DMS79 (cell line): Measurements from ENCODE around the gene IFT43.

Experiments used
- DNase-seq: peaks from one replicate; lab custom pipeline; 2025; lab: John Stamatoyannopoulos, UW

The IFT43 gene

DNA sequence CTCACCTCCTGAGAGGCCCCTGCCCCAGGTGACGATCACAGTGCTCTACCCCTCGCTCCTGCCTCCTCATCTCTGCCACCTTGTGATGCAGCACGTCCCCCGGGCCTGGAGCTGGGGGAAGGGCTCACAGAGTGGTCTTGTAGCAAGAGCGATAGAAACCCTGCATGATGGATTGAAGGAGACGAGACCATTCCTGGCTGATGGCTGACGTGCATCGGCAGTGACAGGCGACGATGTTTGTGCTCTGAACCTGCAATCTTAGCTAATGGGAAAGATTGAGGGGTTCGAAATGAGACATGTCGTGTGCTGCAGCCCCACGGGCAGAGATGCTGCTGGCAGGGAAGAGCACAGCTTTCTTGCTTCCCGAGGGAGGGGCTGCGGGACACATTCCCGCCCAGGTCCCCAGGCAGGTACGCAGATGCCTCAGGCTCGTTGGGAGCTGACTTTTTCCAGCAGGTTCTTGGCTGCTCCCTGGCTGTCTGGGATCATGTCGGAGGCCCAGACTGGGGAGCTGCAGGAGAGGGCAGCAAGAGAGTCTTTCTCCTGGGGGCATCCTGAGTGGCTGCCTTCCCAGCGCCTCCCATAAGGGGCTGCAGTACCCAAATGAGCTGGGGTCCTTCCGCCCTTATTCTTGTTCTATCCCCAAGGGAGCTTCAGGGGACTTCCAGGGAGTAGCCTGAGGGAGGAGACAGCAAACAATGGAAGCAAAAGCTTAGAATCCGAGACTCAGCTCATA, 127.5 kb downstream of the IFT43 start:
- DNase-seq, result no peak

DNA sequence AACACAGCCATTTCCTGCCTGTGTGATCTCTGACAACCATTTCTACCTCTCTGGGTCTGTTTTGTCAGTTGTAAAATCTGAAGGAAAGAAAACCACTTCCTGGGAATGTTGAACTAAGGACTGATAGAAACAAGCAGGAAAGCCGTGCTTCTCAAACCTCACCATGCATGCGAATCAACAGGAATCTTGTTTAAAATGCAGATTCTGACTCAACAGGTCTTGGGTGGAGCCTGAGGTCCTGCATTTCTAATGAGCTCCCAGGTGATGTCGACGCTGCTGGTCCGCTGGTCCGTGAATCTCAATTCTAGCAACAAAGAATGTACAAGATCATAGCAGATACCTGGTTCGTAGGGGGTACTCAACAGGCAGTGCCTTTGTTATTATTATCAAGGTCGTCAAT, 128.1 kb downstream of the IFT43 start:
- no peak for DNase-seq

DNA sequence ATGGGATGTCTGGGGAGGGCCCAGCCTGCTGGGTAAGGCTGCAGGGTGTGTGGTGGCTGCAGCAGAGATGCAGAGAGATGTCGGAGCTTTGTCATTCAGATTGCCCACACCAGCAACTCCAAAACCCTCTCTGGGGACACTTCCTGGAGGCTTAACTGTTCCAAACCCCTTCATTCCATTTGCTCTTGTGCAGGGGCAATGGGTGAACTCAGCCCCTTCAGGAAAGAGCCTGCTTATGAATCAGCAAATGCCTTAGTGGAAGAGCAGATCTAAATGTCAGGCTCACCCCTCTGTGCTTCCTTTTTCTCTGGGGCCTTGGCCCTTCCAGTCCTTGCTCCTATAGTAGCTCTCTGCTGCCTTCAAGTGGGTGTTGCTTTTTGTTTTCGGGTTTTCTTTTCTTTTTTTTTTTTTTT, 129.5 kb downstream of the IFT43 start:
- DNase-seq, result no peak

DNA sequence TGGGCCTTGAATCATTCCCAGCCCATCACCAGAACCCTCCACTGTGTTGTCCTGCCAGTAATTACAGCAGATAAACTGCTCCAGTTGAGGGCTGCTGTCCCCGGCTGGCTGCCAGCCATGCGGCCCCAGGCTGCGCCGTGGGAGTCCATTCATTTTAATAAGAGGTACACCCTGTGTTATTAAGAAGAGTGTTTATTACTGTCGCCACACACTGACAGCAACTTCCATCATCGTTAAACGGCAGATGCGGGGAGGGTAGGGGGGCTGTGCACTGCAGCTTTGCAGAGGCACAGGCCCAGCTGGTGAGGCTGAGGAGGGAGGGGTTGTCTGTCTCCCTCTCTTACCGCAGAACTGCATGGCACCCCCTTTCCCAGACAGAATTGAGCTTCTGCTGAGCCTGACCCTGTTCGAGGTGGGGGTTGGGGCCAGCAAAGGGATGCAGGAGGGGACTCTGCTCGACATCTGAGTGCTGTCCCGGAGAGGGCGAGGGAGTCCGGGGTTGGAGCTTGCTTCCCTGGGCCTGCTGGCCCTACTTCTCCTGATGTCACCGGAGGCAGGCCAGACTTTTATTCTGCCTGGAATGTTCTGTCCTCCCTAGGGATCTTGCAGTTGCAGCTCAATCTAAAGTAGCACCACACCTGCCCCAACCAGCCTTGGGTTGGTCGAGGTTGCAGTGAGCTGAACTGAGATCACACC, 132.4 kb downstream of the IFT43 start:
- DNase-seq, result peak; percentile 74

- no peak for DNase-seq
Observed at GRCh38 chr14:76118594-76118993, 133.0 kb downstream of the IFT43 start.

GRCh38 chr14:76121089-76121748, 135.7 kb downstream of the IFT43 start:
- DNase-seq, result no peak

DNA sequence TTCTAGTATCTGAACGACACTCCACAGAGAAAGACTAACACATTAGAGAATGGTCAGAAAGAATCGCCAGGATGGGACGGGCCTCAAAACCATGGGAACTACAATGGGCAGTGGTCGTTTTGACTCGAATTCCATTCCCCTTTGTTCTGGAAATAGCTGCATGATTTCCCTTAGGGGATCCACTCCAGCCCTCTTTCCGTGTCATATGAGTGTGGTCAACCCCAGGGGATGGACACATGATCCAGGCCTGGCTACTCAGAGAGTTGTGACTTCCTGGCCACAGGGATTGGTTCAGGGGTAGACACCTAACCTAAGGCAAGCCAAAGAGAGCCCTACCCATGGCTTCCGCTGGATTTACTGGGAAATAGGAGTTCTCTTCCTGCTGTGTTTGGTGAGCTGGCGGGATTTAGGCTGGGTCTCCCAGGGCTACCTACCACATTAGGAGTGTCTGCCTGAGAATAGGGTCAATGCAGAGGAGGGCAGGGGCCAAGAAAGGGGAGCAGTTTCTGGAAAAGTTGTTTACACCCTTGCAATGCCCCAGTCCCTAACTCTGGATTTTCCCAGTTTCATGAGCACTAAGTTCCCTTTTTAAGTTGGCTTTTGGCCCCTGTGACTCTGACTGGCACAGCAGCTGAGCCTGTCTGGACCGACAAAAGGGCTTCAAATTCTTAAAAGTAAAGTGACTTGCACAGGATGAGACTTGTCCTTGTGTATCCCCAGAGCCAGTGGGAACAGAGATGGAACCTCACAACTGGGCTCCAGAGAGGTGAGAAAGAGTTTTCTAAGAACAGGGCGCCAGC, 138.1 kb downstream of the IFT43 start:
- no peak for DNase-seq

DNA sequence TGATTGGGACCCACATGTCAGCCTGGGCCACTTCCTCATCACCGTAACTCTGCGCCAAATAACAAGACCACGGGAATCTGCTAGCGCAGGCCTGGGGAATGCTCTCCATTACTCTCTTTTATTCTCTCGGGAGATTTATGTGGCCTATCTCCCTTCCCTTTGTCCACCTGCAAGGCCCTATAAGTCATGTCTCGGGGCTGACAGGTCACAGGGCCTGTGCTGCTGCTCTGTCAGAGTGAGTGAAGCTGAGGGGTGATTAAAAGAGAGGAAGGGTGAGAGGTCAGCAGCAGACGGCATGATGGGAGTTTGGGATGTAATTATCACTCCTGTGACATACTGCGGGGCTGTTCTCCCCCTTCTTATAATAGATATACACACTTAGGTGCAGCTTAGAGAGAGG, 139.9 kb downstream of the IFT43 start:
- DNase-seq, result no peak

DNA sequence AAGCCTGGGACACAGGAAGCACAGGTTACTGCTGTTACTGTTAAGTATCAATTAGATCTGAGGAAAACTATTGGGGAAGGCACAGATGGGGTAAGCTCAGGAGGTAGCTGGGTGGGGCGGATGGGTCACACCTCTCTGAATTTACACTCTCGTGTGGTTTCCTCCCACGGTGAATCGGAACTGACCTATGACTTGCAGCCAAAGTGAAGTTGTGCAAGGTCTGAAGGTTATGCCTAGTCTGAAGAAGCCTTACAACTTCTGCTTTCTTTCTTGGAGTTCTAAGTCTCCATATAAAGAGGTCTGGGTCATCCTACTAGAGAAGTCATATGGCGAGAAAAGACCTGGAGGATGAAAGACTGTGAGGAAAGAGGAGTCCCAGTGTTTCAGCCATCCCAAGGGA, 140.5 kb downstream of the IFT43 start:
- DNase-seq, result no peak

DNA sequence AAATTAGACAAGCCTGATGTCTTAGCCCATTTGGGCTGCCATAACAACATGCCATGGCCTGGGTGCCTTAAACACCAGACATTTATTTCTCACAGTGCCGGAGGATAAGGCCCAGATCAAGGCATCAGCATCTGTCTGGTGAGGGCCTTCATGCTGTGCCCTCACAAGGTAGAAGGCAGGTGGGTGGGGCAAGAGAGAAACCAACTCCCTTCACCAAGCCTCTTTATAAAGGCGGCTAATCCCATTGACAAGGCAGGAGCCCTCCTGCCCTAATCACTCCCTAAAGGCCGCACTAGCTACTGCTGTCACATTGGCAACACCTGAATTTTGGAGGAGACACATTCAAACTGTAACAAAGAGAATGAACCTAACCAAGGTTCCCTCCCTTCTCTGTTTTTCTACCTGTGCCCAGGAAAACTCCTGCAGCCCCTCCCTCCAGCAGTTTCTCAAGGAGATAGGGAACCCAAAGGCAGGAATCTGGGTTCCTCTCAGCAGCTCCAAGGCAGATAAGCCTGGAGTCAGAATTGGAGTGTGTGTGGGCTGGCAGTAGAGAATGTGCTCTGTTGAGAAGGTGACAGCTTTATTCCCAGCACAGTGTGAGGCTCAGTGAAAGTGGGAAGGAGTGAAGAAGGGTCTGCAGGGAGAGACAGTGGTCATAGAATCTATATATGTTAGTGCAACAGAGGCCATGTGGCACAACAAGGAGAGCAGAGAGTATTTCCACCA, 144.5 kb downstream of the IFT43 start:
- no peak for DNase-seq

DNA sequence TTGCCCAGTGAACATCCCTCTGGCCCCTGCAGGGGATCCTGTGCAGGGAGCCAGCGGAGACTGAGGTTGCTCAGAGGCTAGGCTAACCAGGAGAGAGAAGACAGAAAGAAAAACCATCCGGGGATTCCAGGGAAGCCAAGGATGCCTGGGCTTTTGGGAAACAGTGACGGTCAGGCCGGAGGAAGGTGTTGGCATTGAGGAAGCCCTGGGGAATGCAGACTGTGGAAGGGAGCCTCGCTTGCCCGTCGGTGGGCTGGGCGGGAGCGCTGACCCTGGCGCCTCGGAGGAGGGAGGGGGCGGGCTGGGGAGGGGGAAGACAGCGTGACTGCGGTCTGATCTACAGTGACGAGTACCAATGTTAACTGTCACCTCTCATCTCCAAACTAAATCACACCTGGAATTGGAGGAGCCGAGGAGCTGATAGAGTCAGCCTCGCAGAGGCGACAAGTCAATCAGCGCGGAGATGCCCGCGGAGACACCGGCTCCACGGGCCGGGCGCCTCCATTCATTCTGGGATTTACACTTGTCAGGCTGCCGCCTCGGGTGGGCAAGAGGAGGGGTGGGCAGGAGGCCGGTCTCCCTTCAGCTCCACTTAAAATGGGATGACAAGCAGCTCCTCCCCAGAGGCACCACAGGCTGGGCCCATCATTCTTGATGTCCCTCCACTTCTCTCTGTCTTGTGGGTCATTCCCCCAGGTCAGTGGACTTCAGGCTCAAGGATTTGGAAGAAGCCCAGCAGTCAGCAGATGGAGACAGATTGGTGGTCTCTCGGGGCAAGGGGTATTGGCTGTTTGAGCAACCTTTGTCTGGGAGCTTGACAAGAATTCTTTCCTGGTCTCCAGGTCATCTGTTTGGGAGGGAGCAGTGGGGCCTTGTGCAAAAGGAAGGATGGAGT, 145.8 kb downstream of the IFT43 start:
- DNase-seq, result no peak

- no peak for DNase-seq
Observed at GRCh38 chr14:76133103-76133502, 147.5 kb downstream of the IFT43 start.
